Stimulated activated naive B cell treated with anti-CD40 and anti-IgM and Interleukin-4, amounts not matched to agents 10 μg/mL and 1 μg/mL and 100 μg/mL, for 72 hours (primary cell): ENCODE results near the gene UBE2D2.

Experiments used
- ATAC-seq, 2 donors: fragments of 150-1000 bp; cut with Tn5 transposase; replicated peaks; 2 replicates each; pipeline ENCODE4 v1.10.0; 2021; ENCODE audit warnings: moderate library complexity in 1 of 2
- DNase-seq: peaks from one replicate; pipeline ENCODE4 v3.0.0; 2021
- H3K27ac Mint-ChIP-seq: one replicate; pipeline ENCODE4 v1.8.0; 2022; ENCODE audit warnings: mild to moderate bottlenecking, mixed read lengths
- H3K27me3 Mint-ChIP-seq, 2 donors: one replicate each; pipeline ENCODE4 v1.8.0; 2022; ENCODE audit warnings: mixed read lengths in 2 of 2
- H3K36me3 Mint-ChIP-seq, 2 donors: one replicate each; pipeline ENCODE4 v1.8.0; 2022; ENCODE audit warnings: mixed read lengths in 2 of 2, mild to moderate bottlenecking in 1 of 2
- H3K4me1 Mint-ChIP-seq, 2 donors: one replicate each; pipeline ENCODE4 v1.8.0; 2022; ENCODE audit warnings: mixed read lengths in 2 of 2, mild to moderate bottlenecking in 1 of 2
- H3K4me3 Mint-ChIP-seq, 2 donors: one replicate each; pipeline ENCODE4 v1.8.0; 2022; ENCODE audit warnings: mild to moderate bottlenecking in 2 of 2, mixed read lengths in 2 of 2, moderate library complexity in 1 of 2
- H3K9me3 Mint-ChIP-seq, 2 donors: one replicate each; pipeline ENCODE4 v1.8.0; 2022; ENCODE audit warnings: mixed read lengths in 2 of 2, mild to moderate bottlenecking in 1 of 2

The UBE2D2 gene

GRCh38 chr5:139639619-139640380 lies 78.7 kb downstream of the UBE2D2 start:
- H3K27ac Mint-ChIP-seq: peak overlapping the region; percentile 65
- ATAC-seq: no peak
- no peaks in the 10 kb centered on the region for H3K9me3 Mint-ChIP-seq
- peaks cover 57 to 99% of the 10 kb centered on the region in 2 donors for H3K4me1 Mint-ChIP-seq
- DNase-seq: no peak
- peaks cover 2 to 33% of the 10 kb centered on the region in 2 donors for H3K36me3 Mint-ChIP-seq
- H3K27me3 Mint-ChIP-seq: no peaks in the 10 kb centered on the region
- H3K4me3 Mint-ChIP-seq: no peak overlapping the region

GRCh38 chr5:139640421-139641115 lies 79.4 kb downstream of the UBE2D2 start:
- no peak for DNase-seq
- H3K27ac Mint-ChIP-seq: peak overlapping the region; percentile 65

GRCh38 chr5:139641116-139642080 lies 80.3 kb downstream of the UBE2D2 start:
- peaks cover 6 to 40% of the 10 kb centered on the region in 2 donors for H3K36me3 Mint-ChIP-seq
- peak overlapping the region; percentile 71 for H3K27ac Mint-ChIP-seq
- H3K27me3 Mint-ChIP-seq: no peaks in the 10 kb centered on the region
- H3K4me1 Mint-ChIP-seq: peaks cover 50 to 99% of the 10 kb centered on the region in 2 donors
- no peaks in the 10 kb centered on the region for H3K9me3 Mint-ChIP-seq
- no peak overlapping the region for H3K4me3 Mint-ChIP-seq
- DNase-seq (no peak), ATAC-seq (no peak)

More at GRCh38 chr5:139640421-139641115, 79.4 kb downstream of the UBE2D2 start:
- H3K27me3 Mint-ChIP-seq: no peaks in the 10 kb centered on the region
- no peak overlapping the region for H3K4me3 Mint-ChIP-seq
- H3K4me1 Mint-ChIP-seq: peaks cover 56 to 99% of the 10 kb centered on the region in 2 donors
- no peaks in the 10 kb centered on the region for H3K9me3 Mint-ChIP-seq
- no peak for ATAC-seq
- H3K36me3 Mint-ChIP-seq: peaks cover 6 to 36% of the 10 kb centered on the region in 2 donors

DNA sequence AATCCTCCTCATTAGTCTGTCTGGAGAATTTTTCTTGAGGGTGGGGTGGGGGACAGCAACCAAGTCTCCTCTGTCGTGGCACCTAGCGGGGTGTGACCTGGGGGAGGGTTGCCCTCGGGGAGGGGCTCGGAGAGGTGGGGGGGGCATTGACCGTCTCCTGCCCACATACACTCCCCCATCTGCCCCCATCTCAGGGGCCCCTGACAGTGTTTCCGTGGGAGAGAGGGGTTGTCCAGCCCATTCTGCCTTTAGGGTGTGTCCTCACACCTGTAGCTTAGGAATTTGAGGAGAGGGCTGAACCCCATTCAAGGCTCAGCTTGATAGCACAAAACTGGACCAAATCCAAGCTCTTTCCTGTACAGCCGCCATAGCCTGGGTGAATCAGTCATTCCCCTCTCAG lies 81.1 kb downstream of the UBE2D2 start:
- Mint-ChIP-seq H3K27ac (peak overlapping the region; percentile 71), H3K27me3 (no peaks in the 10 kb centered on the region), H3K4me1 (peaks cover 46 to 99% of the 10 kb centered on the region in 2 donors), H3K4me3 (no peak overlapping the region), H3K36me3 (peaks cover 7 to 38% of the 10 kb centered on the region in 2 donors), H3K9me3 (no peaks in the 10 kb centered on the region)
- ATAC-seq: no peak
- no peak for DNase-seq

DNA sequence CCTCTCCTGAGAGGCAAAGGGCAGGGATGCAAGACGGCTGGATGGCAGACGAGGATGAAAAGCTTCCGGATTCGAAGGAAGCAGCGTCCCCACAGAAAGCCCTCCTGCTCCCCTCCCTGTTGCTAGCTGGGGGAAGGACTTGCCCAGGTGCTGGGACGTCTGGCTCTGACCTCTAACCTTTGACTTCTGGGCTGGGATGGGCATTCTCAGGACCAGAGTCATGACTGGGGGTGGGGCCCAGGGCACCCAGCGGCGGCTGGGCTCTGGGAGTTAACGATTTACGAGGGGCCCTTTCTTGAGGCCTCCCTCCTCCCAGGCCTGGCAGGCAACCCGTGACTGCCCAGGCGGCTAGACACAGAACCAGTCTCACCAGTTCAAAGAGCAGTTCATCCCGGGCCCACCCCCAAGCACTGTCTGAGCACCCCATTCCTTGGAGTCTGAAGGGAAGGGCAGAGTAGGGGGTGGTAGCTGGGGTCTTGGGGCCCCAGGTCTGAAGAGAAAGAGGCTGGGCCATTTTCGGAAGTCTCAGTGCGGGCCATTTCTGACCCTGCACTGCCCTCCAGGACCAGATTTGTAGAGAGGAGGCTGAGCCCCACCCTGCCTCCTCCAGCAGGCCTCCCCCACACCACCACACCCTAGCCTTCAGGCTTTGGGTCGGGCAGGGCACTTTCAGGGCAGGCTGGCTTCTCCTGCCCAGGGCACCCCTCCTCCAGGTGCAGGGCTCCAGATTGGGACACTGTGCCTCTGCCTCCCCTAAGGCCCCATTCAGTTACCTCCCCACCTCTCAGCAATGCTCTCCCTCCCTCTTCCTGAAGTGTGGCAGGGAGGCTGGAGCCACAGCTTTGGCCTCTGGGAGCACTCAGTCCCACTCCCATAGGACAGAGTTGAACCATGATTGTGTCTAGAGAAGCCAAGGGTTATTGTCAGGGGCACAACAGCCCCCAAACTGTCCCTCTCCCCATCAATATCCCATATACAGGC lies 82.0 kb downstream of the UBE2D2 start:
- no peaks in the 10 kb centered on the region for H3K27me3 Mint-ChIP-seq
- H3K9me3 Mint-ChIP-seq: no peaks in the 10 kb centered on the region
- peak overlapping the region; percentile 52 for H3K27ac Mint-ChIP-seq
- ATAC-seq (no peak), DNase-seq (no peak)
- H3K4me1 Mint-ChIP-seq: peaks cover 45 to 97% of the 10 kb centered on the region in 2 donors
- H3K36me3 Mint-ChIP-seq: peaks cover 7 to 34% of the 10 kb centered on the region in 2 donors
- H3K4me3 Mint-ChIP-seq: peak overlapping the region in 1 of 2 donors; percentile 22

DNA sequence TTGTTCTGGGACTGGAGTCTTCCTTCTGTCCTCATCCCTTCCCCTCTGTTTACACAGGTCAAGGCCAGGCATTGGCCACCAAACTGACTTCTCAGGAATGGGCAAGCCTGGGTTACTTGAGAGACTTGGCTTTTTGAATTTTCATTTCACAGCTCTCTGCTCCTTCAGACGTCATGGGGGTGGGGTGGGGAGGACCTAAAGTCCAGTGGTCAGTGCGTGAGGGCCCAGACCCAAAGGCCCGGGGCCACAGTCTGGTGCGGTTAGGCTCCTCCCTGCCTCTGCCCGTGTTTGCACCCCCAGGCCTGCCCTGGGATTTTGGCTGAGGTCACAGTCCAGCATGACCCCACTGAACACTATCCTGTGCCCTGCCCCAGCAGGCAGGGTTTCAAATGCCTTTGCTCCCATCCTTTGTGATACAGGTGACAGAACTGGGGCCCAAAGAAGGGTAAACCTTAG lies 82.9 kb downstream of the UBE2D2 start:
- H3K36me3 Mint-ChIP-seq: peaks cover 7 to 34% of the 10 kb centered on the region in 2 donors
- no peaks in the 10 kb centered on the region for H3K27me3 Mint-ChIP-seq
- no peak for DNase-seq
- no peak overlapping the region for H3K27ac Mint-ChIP-seq
- peaks cover 39 to 89% of the 10 kb centered on the region in 2 donors for H3K4me1 Mint-ChIP-seq
- no peaks in the 10 kb centered on the region for H3K9me3 Mint-ChIP-seq
- H3K4me3 Mint-ChIP-seq: no peak overlapping the region
- no peak for ATAC-seq

- Mint-ChIP-seq H3K27me3 (no peaks in the 10 kb centered on the region), H3K4me1 (peaks cover 33 to 80% of the 10 kb centered on the region in 2 donors), H3K9me3 (no peaks in the 10 kb centered on the region), H3K36me3 (peaks cover 12 to 35% of the 10 kb centered on the region in 2 donors), H3K4me3 (no peak overlapping the region), H3K27ac (no peak overlapping the region)
- no peak for ATAC-seq
- no peak for DNase-seq
Measured at GRCh38 chr5:139644646-139645429, 83.7 kb downstream of the UBE2D2 start.

- H3K27me3 Mint-ChIP-seq: no peaks in the 10 kb centered on the region
- no peak for ATAC-seq
- H3K4me3 Mint-ChIP-seq: no peak overlapping the region
- H3K9me3 Mint-ChIP-seq: no peaks in the 10 kb centered on the region
- DNase-seq: no peak
- H3K36me3 Mint-ChIP-seq: peaks cover 15 to 34% of the 10 kb centered on the region in 2 donors
- peaks cover 28 to 76% of the 10 kb centered on the region in 2 donors for H3K4me1 Mint-ChIP-seq
- peak overlapping the region; percentile 56 for H3K27ac Mint-ChIP-seq
Measured at GRCh38 chr5:139645430-139645871, 84.3 kb downstream of the UBE2D2 start.

GRCh38 chr5:139646111-139646510 lies 85.0 kb downstream of the UBE2D2 start:
- Mint-ChIP-seq H3K36me3 (peaks cover 15 to 35% of the 10 kb centered on the region in 2 donors), H3K4me3 (peak overlapping the region in 1 of 2 donors; percentile 36), H3K27me3 (no peaks in the 10 kb centered on the region), H3K4me1 (peaks cover 27 to 76% of the 10 kb centered on the region in 2 donors), H3K9me3 (no peaks in the 10 kb centered on the region), H3K27ac (no peak overlapping the region)
- DNase-seq: no peak
- no peak for ATAC-seq

GRCh38 chr5:139646912-139647505 lies 85.9 kb downstream of the UBE2D2 start:
- Mint-ChIP-seq H3K4me3 (peak overlapping the region; percentile 80 to 87), H3K27ac (peak overlapping the region; percentile 20), H3K4me1 (peaks cover 30 to 76% of the 10 kb centered on the region in 2 donors), H3K27me3 (no peaks in the 10 kb centered on the region), H3K36me3 (peaks cover 15 to 31% of the 10 kb centered on the region in 2 donors), H3K9me3 (no peaks in the 10 kb centered on the region)
- DNase-seq: no peak
- no peak for ATAC-seq

GRCh38 chr5:139647506-139648204 lies 86.5 kb downstream of the UBE2D2 start:
- H3K27ac Mint-ChIP-seq: peak overlapping the region; percentile 86
- DNase-seq (no peak), ATAC-seq (no peak)
- peaks cover 33 to 76% of the 10 kb centered on the region in 2 donors for H3K4me1 Mint-ChIP-seq
- H3K9me3 Mint-ChIP-seq: no peaks in the 10 kb centered on the region
- H3K36me3 Mint-ChIP-seq: peaks cover 15 to 31% of the 10 kb centered on the region in 2 donors
- H3K4me3 Mint-ChIP-seq: peak overlapping the region; percentile 80 to 87
- H3K27me3 Mint-ChIP-seq: no peaks in the 10 kb centered on the region
